MCF 10A (cell line): ENCODE measurements around the gene CEP85L. TPM values are rescaled to one million over a fixed set of nuclear protein-coding genes. Genes with fewer than 3 reads are reported as not detected.

Source experiments
- BruUV-seq: library from RNA; stranded (reverse); fragments of 400-500 nt; replicated peaks from 2 replicates; lab custom pipeline; 2021; lab: Mats Ljungman, UMichigan
- CTCF ChIA-PET: fragments of 300-600 bp; sonication (Branson Sonifier 250); formaldehyde crosslinking; extraction: SDS; loops from one replicate; lab custom pipeline; 2021; ENCODE audit warnings: antibody characterized with exemption, inconsistent platforms; lab: Yijun Ruan, JAX
- POLR2A ChIA-PET: fragments of 300-600, 350-650 bp; sonication (Branson Sonifier 250); formaldehyde crosslinking; extraction: SDS; loops from one replicate; lab custom pipeline; 2020; ENCODE audit warnings: antibody characterized with exemption, inconsistent platforms; lab: Yijun Ruan, JAX
- DNase-seq: peaks from one replicate; pipeline ENCODE4 v3.0.0-alpha.2; 2018; ENCODE audit not compliant: unreplicated experiment
- H3K27ac Mint-ChIP-seq: one replicate; pipeline ENCODE4 v1.8.0; 2022; ENCODE audit warnings: mild to moderate bottlenecking, low read depth, mixed read lengths; ENCODE audit not compliant: unreplicated experiment
- H3K27me3 Mint-ChIP-seq: one replicate; pipeline ENCODE4 v1.8.0; 2022; ENCODE audit warnings: mixed read lengths; ENCODE audit not compliant: insufficient read depth, unreplicated experiment
- H3K36me3 Mint-ChIP-seq: one replicate; pipeline ENCODE4 v1.8.0; 2022; ENCODE audit warnings: mild to moderate bottlenecking, moderate library complexity, mixed read lengths; ENCODE audit not compliant: insufficient read depth, unreplicated experiment
- H3K4me1 Mint-ChIP-seq: one replicate; pipeline ENCODE4 v1.8.0; 2022; ENCODE audit warnings: mixed read lengths; ENCODE audit not compliant: insufficient read depth, unreplicated experiment
- H3K4me3 Mint-ChIP-seq: one replicate; pipeline ENCODE4 v1.8.0; 2022; ENCODE audit warnings: mild to moderate bottlenecking, moderate library complexity, mixed read lengths; ENCODE audit not compliant: unreplicated experiment
- H3K9me3 Mint-ChIP-seq: one replicate; pipeline ENCODE4 v1.8.0; 2022; ENCODE audit warnings: mixed read lengths; ENCODE audit not compliant: unreplicated experiment
- CTCF ChIP-seq: fragments of 200-600 bp; IDR thresholded peaks from one replicate; pipeline ENCODE4 v1.8.0; 2022; ENCODE audit warnings: antibody characterized with exemption, mild to moderate bottlenecking; ENCODE audit not compliant: unreplicated experiment
- intact Hi-C: fragments of 100-400 bp; cut with micrococcal nuclease; formaldehyde crosslinking; loops from 2 replicates; pipeline ENCODE4 v1.14.1; 2022
- total RNA-seq: library from RNA; stranded (reverse); gene quantifications from 2 replicates; pipeline ENCODE4 v1.2.3, GENCODE V29; 2022

The CEP85L gene
- total RNA-seq, 1 experiment from 2014 or later: 8.4 TPM

GRCh38 chr6:118524686-118525085 is 126.7 kb downstream of the CEP85L start:
- ChIA-PET CTCF (interaction anchor here (0.8 kb wide), 1 partner anchor 13 kb away, joined by 3 read pairs; no protein-coding TSS in a partner anchor), POLR2A (interaction anchor here (0.6 kb wide), 1 partner anchor 413 kb away, joined by 3 read pairs; no protein-coding TSS in a partner anchor)
- no peaks in the 10 kb centered on the region for H3K27me3 Mint-ChIP-seq
- H3K4me3 Mint-ChIP-seq: no peak overlapping the region
- peaks cover 6% of the 10 kb centered on the region for H3K36me3 Mint-ChIP-seq
- TF ChIP-seq CTCF: no peak
- H3K9me3 Mint-ChIP-seq: no peaks in the 10 kb centered on the region
- no peak for DNase-seq
- BruUV-seq: no TSS peak
- intact Hi-C loops: no loop called here
- no peaks in the 10 kb centered on the region for H3K4me1 Mint-ChIP-seq
- peak overlapping the region; percentile 27 for H3K27ac Mint-ChIP-seq

GRCh38 chr6:118523216-118523615 is 128.2 kb downstream of the CEP85L start:
- ChIA-PET CTCF (interaction anchor here (0.6 to 0.7 kb wide), 2 partner anchors 263 to 1553 kb away, joined by 3 read pairs; no protein-coding TSS in a partner anchor), POLR2A (interaction anchor here (0.7 kb wide), 1 partner anchor 12 kb away, joined by 3 read pairs; no protein-coding TSS in a partner anchor)
- BruUV-seq: no TSS peak
- Mint-ChIP-seq H3K4me1 (no peaks in the 10 kb centered on the region), H3K36me3 (peaks cover 6% of the 10 kb centered on the region), H3K4me3 (no peak overlapping the region), H3K9me3 (no peaks in the 10 kb centered on the region), H3K27ac (no peak overlapping the region), H3K27me3 (no peaks in the 10 kb centered on the region)
- no peak for DNase-seq
- intact Hi-C loops: no loop called here
- TF ChIP-seq CTCF: no peak

DNA sequence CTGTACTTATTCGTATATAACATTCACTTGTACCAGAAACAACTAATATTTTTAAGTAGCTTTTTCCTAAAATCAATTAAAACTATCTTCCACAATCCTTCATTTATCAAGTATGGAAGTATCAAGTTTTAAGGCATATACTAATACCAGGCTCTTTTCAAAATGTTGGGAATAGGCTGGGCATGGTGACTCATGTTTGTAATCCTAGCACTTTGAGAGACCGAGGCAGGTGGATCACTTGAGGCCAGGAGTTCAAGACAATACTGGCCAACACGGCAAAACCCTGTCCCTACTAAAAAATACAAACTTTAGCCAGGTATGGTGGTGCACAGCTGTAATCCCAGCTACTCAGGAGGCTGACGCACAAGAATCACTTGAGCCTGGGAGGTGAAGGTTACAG is 129.0 kb downstream of the CEP85L start:
- Mint-ChIP-seq H3K4me1 (no peaks in the 10 kb centered on the region), H3K9me3 (no peaks in the 10 kb centered on the region), H3K27me3 (no peaks in the 10 kb centered on the region), H3K36me3 (peaks cover 6% of the 10 kb centered on the region), H3K27ac (no peak overlapping the region), H3K4me3 (no peak overlapping the region)
- no peak for TF ChIP-seq CTCF
- no TSS peak for BruUV-seq
- intact Hi-C loops: no loop called here
- ChIA-PET CTCF (interaction anchor here (0.6 to 0.7 kb wide), 2 partner anchors 264 to 1552 kb away, joined by 3 read pairs; no protein-coding TSS in a partner anchor), POLR2A (no interaction called here)
- no peak for DNase-seq

DNA sequence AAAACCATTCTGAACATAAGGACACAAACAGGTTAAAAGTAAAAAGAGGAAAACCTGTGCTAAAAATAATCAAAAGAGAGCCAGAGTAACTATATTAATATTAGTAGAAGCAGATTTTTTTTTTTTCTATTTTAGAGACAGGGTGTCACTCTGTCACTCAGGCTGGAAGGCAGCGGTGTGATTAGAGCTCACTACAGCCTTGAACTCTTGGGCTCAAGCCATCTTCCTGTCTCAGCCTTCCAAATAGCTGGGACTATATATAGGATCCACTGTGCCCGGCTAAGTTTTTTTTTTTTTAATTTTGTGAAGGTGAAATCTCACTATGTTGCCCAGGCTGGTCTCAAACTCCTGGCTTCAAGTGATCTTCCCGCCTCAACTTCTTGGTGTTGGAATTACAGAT is 136.7 kb downstream of the CEP85L start:
- TF ChIP-seq CTCF: no peak
- CTCF ChIA-PET: interaction anchor here (0.5 to 0.6 kb wide), 5 partner anchors 92 to 1719 kb away, joined by 3 read pairs; no protein-coding TSS in a partner anchor

More for the DNA sequence above, 136.7 kb downstream of the CEP85L start:
- no peaks in the 10 kb centered on the region for H3K4me1 Mint-ChIP-seq
- no peak overlapping the region for H3K27ac Mint-ChIP-seq
- no TSS peak for BruUV-seq
- no peaks in the 10 kb centered on the region for H3K9me3 Mint-ChIP-seq
- no peaks in the 10 kb centered on the region for H3K27me3 Mint-ChIP-seq
- H3K36me3 Mint-ChIP-seq: no peaks in the 10 kb centered on the region
- intact Hi-C loops: no loop called here
- POLR2A ChIA-PET: no interaction called here
- no peak for DNase-seq
- no peak overlapping the region for H3K4me3 Mint-ChIP-seq
